H9 (cell line): Measurements from ENCODE around the gene XRRA1. TPM values are rescaled to one million over a fixed set of nuclear protein-coding genes. Genes with fewer than 3 reads are reported as not detected.

Source experiments
- DNase-seq: peaks from one replicate; pipeline ENCODE4 v3.0.0-alpha.2; 2017
- H2AFZ ChIP-seq: one replicate; pipeline ENCODE4 v1.6.1; 2013; ENCODE audit warnings: mild to moderate bottlenecking, low read length, control low read depth, moderate library complexity
- H2AK5ac ChIP-seq: 2 replicates; pipeline ENCODE4 v1.6.1; 2013; ENCODE audit warnings: low read length, control low read depth, mixed read lengths; ENCODE audit not compliant: insufficient read length
- H2BK120ac ChIP-seq: one replicate; pipeline ENCODE4 v1.6.1; 2013; ENCODE audit warnings: low read depth, mild to moderate bottlenecking, low read length, control low read depth, inconsistent platforms; ENCODE audit not compliant: poor library complexity, severe bottlenecking
- H2BK12ac ChIP-seq: 2 replicates; pipeline ENCODE4 v1.6.1; 2013; ENCODE audit warnings: low read length, control low read depth, mixed read lengths, low read depth; ENCODE audit not compliant: insufficient read length
- H2BK15ac ChIP-seq: 2 replicates; pipeline ENCODE4 v1.6.1; 2013; ENCODE audit warnings: low read depth, low read length, control low read depth
- H2BK20ac ChIP-seq: one replicate; pipeline ENCODE4 v1.6.1; 2013; ENCODE audit warnings: low read depth, mild to moderate bottlenecking, low read length, control low read depth, inconsistent platforms; ENCODE audit not compliant: poor library complexity, severe bottlenecking
- H2BK5ac ChIP-seq: 2 replicates; pipeline ENCODE4 v1.6.1; 2013; ENCODE audit warnings: low read length, control low read depth, mixed read lengths; ENCODE audit not compliant: insufficient read length
- H3K14ac ChIP-seq: 2 replicates; pipeline ENCODE4 v1.6.1; 2013; ENCODE audit warnings: low read length, control low read depth; ENCODE audit not compliant: insufficient read depth
- H3K18ac ChIP-seq: 2 replicates; pipeline ENCODE4 v1.6.1; 2013; ENCODE audit warnings: low read depth, mild to moderate bottlenecking, mixed read lengths, low read length, control low read depth; ENCODE audit not compliant: insufficient read length
- H3K23ac ChIP-seq: 2 replicates; pipeline ENCODE4 v1.6.1; 2013; ENCODE audit warnings: low read length, control low read depth, mixed read lengths, low read depth; ENCODE audit not compliant: insufficient read length
- H3K23me2 ChIP-seq: 2 replicates; pipeline ENCODE4 v1.6.1; 2013; ENCODE audit warnings: low read depth, mild to moderate bottlenecking, mixed read lengths, low read length, control low read depth; ENCODE audit not compliant: insufficient read length, poor library complexity, severe bottlenecking
- H3K27ac ChIP-seq: 2 replicates; pipeline ENCODE4 v1.5.1; 2013; ENCODE audit warnings: low read length, control low read depth, mixed read lengths, low read depth; ENCODE audit not compliant: insufficient read length
- H3K27me3 ChIP-seq: 2 replicates; pipeline ENCODE4 v1.6.1; 2013; ENCODE audit warnings: low read length, control low read depth, inconsistent platforms; ENCODE audit not compliant: insufficient read depth
- H3K4ac ChIP-seq: 2 replicates; pipeline ENCODE4 v1.6.1; 2013; ENCODE audit warnings: low read depth, mild to moderate bottlenecking, control low read depth, inconsistent platforms, low read length, moderate library complexity
- H3K4me1 ChIP-seq: 2 replicates; pipeline ENCODE4 v1.6.1; 2013; ENCODE audit warnings: low read length, control low read depth, inconsistent platforms; ENCODE audit not compliant: insufficient read depth
- H3K4me2 ChIP-seq: 2 replicates; pipeline ENCODE4 v1.6.1; 2013; ENCODE audit warnings: low read length, control low read depth, mixed read lengths; ENCODE audit not compliant: insufficient read length, insufficient read depth
- H3K56ac ChIP-seq: 2 replicates; pipeline ENCODE4 v1.6.1; 2013; ENCODE audit warnings: low read depth, mild to moderate bottlenecking, mixed read lengths, low read length, control low read depth; ENCODE audit not compliant: insufficient read length
- H3K79me1 ChIP-seq: 2 replicates; pipeline ENCODE4 v1.6.1; 2013; ENCODE audit warnings: low read depth, mild to moderate bottlenecking, moderate library complexity, low read length, control low read depth, inconsistent platforms; ENCODE audit not compliant: insufficient read depth, poor library complexity, severe bottlenecking
- H3K79me2 ChIP-seq: 2 replicates; pipeline ENCODE4 v1.6.1; 2013; ENCODE audit warnings: low read length, control low read depth, inconsistent platforms; ENCODE audit not compliant: insufficient read depth
- H3K9ac ChIP-seq: 2 replicates; pipeline ENCODE4 v1.6.1; 2013; ENCODE audit warnings: low read length, control low read depth, mixed read lengths; ENCODE audit not compliant: insufficient read length; ENCODE audit errors: extremely low read depth
- H3K9me3 ChIP-seq: one replicate; pipeline ENCODE4 v1.6.1; 2013; ENCODE audit warnings: low read depth, low read length, inconsistent platforms; ENCODE audit not compliant: control insufficient read depth
- H3T11ph ChIP-seq: one replicate; pipeline ENCODE4 v1.6.1; 2013; ENCODE audit warnings: mild to moderate bottlenecking, low read length, control low read depth, inconsistent platforms
- H4K20me1 ChIP-seq: one replicate; pipeline ENCODE4 v1.6.1; 2013; ENCODE audit not compliant: control insufficient read depth, insufficient read length, insufficient read depth
- H4K5ac ChIP-seq: 2 replicates; pipeline ENCODE4 v1.6.1; 2013; ENCODE audit warnings: low read depth, mild to moderate bottlenecking, mixed read lengths, low read length, control low read depth; ENCODE audit not compliant: insufficient read length
- H4K8ac ChIP-seq: replicated peaks from 2 replicates; pipeline ENCODE4 v1.6.1; 2013; ENCODE audit warnings: low read length, control low read depth, mixed read lengths, low read depth; ENCODE audit not compliant: insufficient read length
- H4K91ac ChIP-seq: 2 replicates; pipeline ENCODE4 v1.6.1; 2013; ENCODE audit warnings: low read depth, mild to moderate bottlenecking, moderate library complexity, mixed read lengths, low read length, control low read depth; ENCODE audit not compliant: insufficient read length
- H3K27ac Mint-ChIP-seq, 3 experiments: 2 replicates in 2 of 3; 3 replicates in 1 of 3; pipeline ENCODE4 v1.8.0; 2020 to 2021; ENCODE audit warnings: mixed read lengths in 3 of 3, mild to moderate bottlenecking in 1 of 3, moderate library complexity in 1 of 3
- H3K27me3 Mint-ChIP-seq: 2 replicates; pipeline ENCODE4 v1.8.0; 2021; ENCODE audit warnings: low read depth, mild to moderate bottlenecking, moderate library complexity, mixed read lengths
- H3K36me3 Mint-ChIP-seq, 3 experiments: 2 replicates in 2 of 3; 3 replicates in 1 of 3; pipeline ENCODE4 v1.8.0; 2020 to 2021; ENCODE audit warnings: low read depth in 3 of 3, mixed read lengths in 3 of 3; ENCODE audit not compliant: insufficient read depth in 1 of 3
- H3K4me1 Mint-ChIP-seq, 2 experiments: 2 replicates each; pipeline ENCODE4 v1.8.0; 2020; ENCODE audit warnings: mixed read lengths in 2 of 2
- H3K4me3 Mint-ChIP-seq, 2 experiments: 2 replicates in 1 of 2; 3 replicates in 1 of 2; pipeline ENCODE4 v1.8.0; 2020 to 2021; ENCODE audit warnings: mild to moderate bottlenecking in 2 of 2, mixed read lengths in 2 of 2, moderate library complexity in 1 of 2
- H3K9me3 Mint-ChIP-seq, 2 experiments: 2 replicates in 1 of 2; 3 replicates in 1 of 2; pipeline ENCODE4 v1.8.0; 2020; ENCODE audit warnings: mild to moderate bottlenecking in 2 of 2, mixed read lengths in 2 of 2, moderate library complexity in 1 of 2
- CTCF ChIP-seq: fragments of 200-600 bp; sonication (generic); conservative IDR thresholded peaks from 3 replicates; pipeline ENCODE4 v1.8.0; 2021; ENCODE audit warnings: antibody characterized with exemption, mild to moderate bottlenecking
- WGBS: extraction: QIAGEN DNeasy Blood & Tissue Kit; methylation state at CpG from one replicate; pipeline ENCODE4 v1.1.7; 2013; ENCODE audit warnings: missing lambda C conversion rate, low lambda C conversion rate, mixed read lengths; ENCODE audit not compliant: insufficient read length; ENCODE audit errors: extremely low coverage; 5-methylcytosine and 5-hydroxymethylcytosine counted together
- long read RNA-seq: library from polyadenylated mRNA; unstranded; transcript quantifications from one replicate; pipeline ENCODE4 v2.0.0, GENCODE V29; 2020
- total RNA-seq: library from RNA; stranded (reverse); gene quantifications from 2 replicates; pipeline ENCODE4 v1.2.1, GENCODE V29; 2021

XRRA1 gene
- 4.2 and 4.5 TPM in 2 replicates for total RNA-seq
- long read RNA-seq, partial matches to known transcripts = 2 of 11 reads
- long read RNA-seq, other reads (novel, unspliced or antisense) = 8 of 11 reads

GRCh38 chr11:74948898-74949752 is at the start of gene XRRA1, which contains the start of gene SPCS2:
Gene XRRA1, minus strand, starts transcription at chr11:74949091. Its CDS starts 8,213 bp downstream, at chr11:74940878.
Gene SPCS2, plus strand, starts transcription at chr11:74949266. Its CDS starts 20 bp downstream, at chr11:74949286.
- Histone ChIP-seq H3K9ac (peak within 1 kb of the TSS; percentile 89), H3K14ac (peak within 1 kb of the TSS; percentile 95), H3K18ac (no peak within 1 kb of the TSS), H2BK120ac (no peak within 1 kb of the TSS), H2AK5ac (no peak within 1 kb of the TSS), H3K4me1 (no peaks in the 10 kb centered on the region), H3K4ac (no peak within 1 kb of the TSS), H3K9me3 (no peaks in the 10 kb centered on the region), H3K79me2 (peaks cover 21% of the 10 kb centered on the region), H3T11ph (no peak within 1 kb of the TSS), H3K27me3 (no peaks in the 10 kb centered on the region), H2BK20ac (no peak within 1 kb of the TSS), H3K79me1 (peaks cover 8% of the 10 kb centered on the region), H3K56ac (no peak within 1 kb of the TSS), H4K20me1 (no peaks in the 10 kb centered on the region), H3K27ac (peak within 1 kb of the TSS; percentile 12), H4K91ac (no peak within 1 kb of the TSS), H2BK15ac (no peak within 1 kb of the TSS), H3K4me2 (peak within 1 kb of the TSS; percentile 94), H2BK12ac (no peak within 1 kb of the TSS), H2BK5ac (no peak within 1 kb of the TSS), H2AFZ (peak within 1 kb of the TSS; percentile 9), H3K23ac (no peak within 1 kb of the TSS), H3K23me2 (peaks cover 5% of the 10 kb centered on the region), H4K5ac (peak within 1 kb of the TSS; percentile 27), H4K8ac (no peak within 1 kb of the TSS)
- Mint-ChIP-seq H3K27me3 (no peaks in the 10 kb centered on the region), H3K9me3 (no peaks in the 10 kb centered on the region; a peak in 1 of 5 replicates), H3K36me3 (peaks cover 0 to 13% (median 6%) of the 10 kb centered on the region in 3 experiments; a peak in 5 of 7 replicates), H3K4me3 (peak within 1 kb of the TSS; percentile 96 to 98), H3K4me1 (peaks cover 15 to 16% of the 10 kb centered on the region in 2 experiments), H3K27ac (peak within 1 kb of the TSS; percentile 97 to 99 (median 97))
- TF ChIP-seq CTCF = no peak
- DNase-seq = peak; percentile 99
- WGBS = no CpG with 5 or more reads among the region's 67 CpGs
